Transverse colon (tissue), 4 donors: Measurements from ENCODE around the gene IRF9. TPM values are rescaled to one million over a fixed set of nuclear protein-coding genes. Genes with fewer than 3 reads are reported as not detected.

Experiments used
- DNase-seq: peaks from one replicate; pipeline ENCODE4 v3.0.0-alpha.2; 2019
- H3K27ac ChIP-seq, 4 donors: fragments of 200-600 bp; sonication (generic); 2 replicates each; pipeline ENCODE4 v1.5.1; 2016 to 2018; ENCODE audit warnings: inconsistent platforms in 4 of 4
- H3K27me3 ChIP-seq: fragments of 200-600 bp; sonication (generic); 2 replicates; pipeline ENCODE4 v1.5.1; 2017; ENCODE audit warnings: inconsistent platforms
- H3K36me3 ChIP-seq, 4 donors: fragments of 200-600 bp; sonication (generic); 2 replicates each; pipeline ENCODE4 v1.5.1; 2017 to 2019; ENCODE audit warnings: inconsistent platforms in 4 of 4
- H3K4me1 ChIP-seq, 4 donors: fragments of 200-600 bp; sonication (generic); 2 replicates each; pipeline ENCODE4 v1.5.1; 2017 to 2020; ENCODE audit warnings: inconsistent platforms in 4 of 4
- H3K4me3 ChIP-seq, 4 donors: fragments of 200-600 bp; sonication (generic); 1 replicate in 1 of 4; 2 replicates in 3 of 4; pipeline versions ENCODE4 v1.5.1 to v1.6.1; 2017 to 2019; ENCODE audit warnings: inconsistent platforms in 4 of 4
- H3K9me3 ChIP-seq, 2 donors: fragments of 200-600 bp; sonication (generic); 2 replicates each; pipeline ENCODE4 v1.5.1; 2017 to 2019; ENCODE audit warnings: inconsistent platforms in 2 of 2
- EP300 ChIP-seq: sonication (generic); formaldehyde crosslinking; IDR thresholded peaks from one replicate; pipeline ENCODE4 v1.6.1; 2017; ENCODE audit warnings: antibody characterized with exemption, low read depth
- POLR2A ChIP-seq: fragments of 450-650 bp; IDR thresholded peaks from one replicate; pipeline ENCODE4 v1.6.1; 2016; ENCODE audit warnings: antibody characterized with exemption, mild to moderate bottlenecking, moderate library complexity
- POLR2AphosphoS5 ChIP-seq, 3 donors: sonication (generic); formaldehyde crosslinking; IDR thresholded peaks; one replicate each; pipeline ENCODE4 v1.6.1; 2016; ENCODE audit warnings: antibody characterized with exemption in 3 of 3
- WGBS, 2 donors: methylation state at CpG; one replicate each; pipeline ENCODE4 v1.1.5; 2018; ENCODE audit warnings: low coverage in 1 of 2; 5-methylcytosine and 5-hydroxymethylcytosine counted together
- in situ Hi-C, 4 donors: fragments of 200-750 bp; cut with MboI; loops; one replicate each; pipeline versions ENCODE4 v1.15.0 to v1.15.1; 2017; ENCODE audit warnings: low sequenced_read_pairs in 3 of 4, low pct_ligation_motif_present in 1 of 4, low pct_unique_long_range_greater_than_20kb in 1 of 4
- intact Hi-C: fragments of 100-400 bp; cut with DNase I; formaldehyde crosslinking; loops from one replicate; pipeline ENCODE4 v1.15.1; 2023; ENCODE audit warnings: low total_unique reads
- total RNA-seq, 4 donors: library from RNA; depleted of rRNA; stranded (reverse); fragments of >200 nt; gene quantifications; one replicate each; pipeline ENCODE4 v1.1.0, GENCODE V29; 2016
- TF ChIP-seq, protein P1 (sequence below), 5 experiments: fragments of 200-600 bp in 3 of 5; fragments of 450-650 bp in 2 of 5; sonication (generic) in 3 of 5; IDR thresholded peaks; 1 replicate in 2 of 5; 2 replicates in 3 of 5; pipeline ENCODE4 v1.5.1; 2016 to 2017; ENCODE audit warnings: antibody characterized with exemption in 5 of 5, inconsistent platforms in 3 of 5, mild to moderate bottlenecking in 2 of 5, moderate library complexity in 1 of 5

The IRF9 gene
- total RNA-seq, 4 donors from 2014 or later: 44.2 to 81.9 (median 52.4) TPM

DNA sequence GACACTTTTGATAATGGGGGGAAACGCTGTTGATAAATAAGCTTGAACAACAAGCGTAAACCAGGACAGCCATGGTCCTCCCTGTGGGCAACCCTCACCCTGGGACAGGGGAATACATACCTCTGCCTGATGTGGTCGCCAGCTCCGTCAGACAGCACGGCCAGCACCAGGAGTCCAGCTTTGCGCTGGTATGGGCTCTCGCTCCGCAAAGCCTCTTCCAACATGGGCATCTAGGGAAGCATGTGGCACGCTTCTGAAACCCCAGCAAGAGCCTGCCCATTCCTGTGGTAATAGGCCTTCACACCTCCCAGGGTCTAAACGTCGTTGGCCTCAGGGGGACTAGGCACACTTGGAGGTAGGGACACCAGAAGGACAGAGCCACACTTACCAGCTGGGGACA, 24.7 kb downstream of the IRF9 start:
- DNase-seq: no peak
- no peaks in the 10 kb centered on the region for H3K27me3 ChIP-seq
- no peaks in the 10 kb centered on the region for H3K9me3 ChIP-seq
- H3K4me1 ChIP-seq: peaks cover 12 to 20% (median 12%) of the 10 kb centered on the region in 4 donors
- no peak overlapping the region for H3K4me3 ChIP-seq
- no peak for TF ChIP-seq POLR2AphosphoS5 (IDR thresholded peaks at IDR 0.05)
- no peak for TF ChIP-seq EP300
- TF ChIP-seq, protein P1, sequence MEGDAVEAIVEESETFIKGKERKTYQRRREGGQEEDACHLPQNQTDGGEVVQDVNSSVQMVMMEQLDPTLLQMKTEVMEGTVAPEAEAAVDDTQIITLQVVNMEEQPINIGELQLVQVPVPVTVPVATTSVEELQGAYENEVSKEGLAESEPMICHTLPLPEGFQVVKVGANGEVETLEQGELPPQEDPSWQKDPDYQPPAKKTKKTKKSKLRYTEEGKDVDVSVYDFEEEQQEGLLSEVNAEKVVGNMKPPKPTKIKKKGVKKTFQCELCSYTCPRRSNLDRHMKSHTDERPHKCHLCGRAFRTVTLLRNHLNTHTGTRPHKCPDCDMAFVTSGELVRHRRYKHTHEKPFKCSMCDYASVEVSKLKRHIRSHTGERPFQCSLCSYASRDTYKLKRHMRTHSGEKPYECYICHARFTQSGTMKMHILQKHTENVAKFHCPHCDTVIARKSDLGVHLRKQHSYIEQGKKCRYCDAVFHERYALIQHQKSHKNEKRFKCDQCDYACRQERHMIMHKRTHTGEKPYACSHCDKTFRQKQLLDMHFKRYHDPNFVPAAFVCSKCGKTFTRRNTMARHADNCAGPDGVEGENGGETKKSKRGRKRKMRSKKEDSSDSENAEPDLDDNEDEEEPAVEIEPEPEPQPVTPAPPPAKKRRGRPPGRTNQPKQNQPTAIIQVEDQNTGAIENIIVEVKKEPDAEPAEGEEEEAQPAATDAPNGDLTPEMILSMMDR (IDR thresholded peaks at IDR 0.05): no peak
- no peak for TF ChIP-seq POLR2A
- intact Hi-C loops (no loop called here), in situ Hi-C loops (no loop called here)
- no peak overlapping the region for H3K27ac ChIP-seq
- WGBS, 2 donors: 80 to 95% methylated on average over 1 to 11 of the region's 11 CpGs
- peaks cover 0 to 15% (median 0%) of the 10 kb centered on the region in 4 donors for H3K36me3 ChIP-seq

DNA sequence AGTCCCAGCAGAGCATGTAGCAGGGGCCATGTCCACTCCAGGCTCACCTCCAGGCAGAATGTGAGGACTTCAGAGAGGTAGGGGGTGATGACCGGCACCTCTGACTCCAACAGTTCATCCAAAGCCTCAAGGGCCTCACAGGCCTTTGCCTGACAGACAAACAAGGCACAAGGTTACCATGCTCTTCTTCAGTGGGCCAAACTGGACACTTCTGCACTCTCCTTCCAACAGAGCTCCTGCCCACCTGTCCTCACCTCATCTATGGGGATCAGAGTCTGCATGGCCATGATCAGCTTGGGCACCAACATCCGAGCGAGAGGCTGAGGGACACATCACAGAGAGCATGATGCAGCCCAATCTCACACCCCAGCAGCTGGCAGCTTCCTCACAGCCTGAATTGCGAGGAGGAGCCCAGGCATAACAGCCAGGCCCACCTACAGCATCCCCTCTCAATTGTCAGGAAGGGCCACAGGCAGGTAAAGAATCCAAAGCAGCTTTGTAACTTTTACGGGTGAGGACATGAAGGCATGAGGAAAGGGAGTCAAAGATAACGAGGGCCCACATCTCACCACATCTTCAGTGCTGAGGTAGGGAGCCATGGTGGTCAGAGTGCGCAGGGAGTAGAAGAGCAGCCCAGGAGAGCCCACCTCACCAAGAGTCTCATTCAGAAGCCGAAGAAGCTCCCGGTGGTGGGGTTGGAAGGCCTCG, 25.9 kb downstream of the IRF9 start:
- H3K36me3 ChIP-seq: peaks cover 0 to 15% (median 0%) of the 10 kb centered on the region in 4 donors
- no peaks in the 10 kb centered on the region for H3K27me3 ChIP-seq
- intact Hi-C loops: no loop called here
- H3K27ac ChIP-seq: no peak overlapping the region
- in situ Hi-C loops: no loop called here
- DNase-seq: no peak
- no peak for TF ChIP-seq POLR2AphosphoS5 (IDR thresholded peaks at IDR 0.05)
- TF ChIP-seq POLR2A: no peak
- TF ChIP-seq EP300: no peak
- TF ChIP-seq, protein P1 (IDR thresholded peaks at IDR 0.05): no peak
- peaks cover 12 to 20% (median 12%) of the 10 kb centered on the region in 4 donors for H3K4me1 ChIP-seq
- no peak overlapping the region for H3K4me3 ChIP-seq
- 89% methylated on average over 5 to 10 of the region's 10 CpGs for WGBS, 2 donors
- H3K9me3 ChIP-seq: no peaks in the 10 kb centered on the region

DNA sequence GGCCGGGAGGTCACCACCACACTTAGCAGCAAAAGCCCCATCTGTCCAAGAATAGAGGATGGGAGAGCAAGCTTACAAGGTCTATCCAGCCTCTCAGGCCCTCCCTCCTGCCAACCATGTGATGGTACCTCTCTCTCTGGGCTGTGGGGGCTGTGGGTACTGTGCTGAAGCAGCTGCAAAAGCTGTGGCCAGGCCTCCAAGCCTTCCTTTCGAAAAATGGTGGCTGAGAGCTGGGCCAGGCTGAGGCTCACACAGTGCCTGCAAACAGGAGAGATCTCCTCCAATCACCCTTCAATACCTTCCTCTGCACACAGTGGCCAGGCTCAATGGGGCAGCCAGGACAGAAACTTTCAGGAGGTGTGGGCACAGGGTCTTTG, 26.5 kb downstream of the IRF9 start:
- no peak for DNase-seq
- H3K9me3 ChIP-seq: no peaks in the 10 kb centered on the region
- H3K27me3 ChIP-seq: no peaks in the 10 kb centered on the region
- H3K4me3 ChIP-seq: no peak overlapping the region
- peak overlapping the region in 1 of 4 donors; percentile 74 for H3K27ac ChIP-seq
- 70% methylated on average over 2 of the region's 2 CpGs; no CpG with 5 or more reads in 1 of the 2 donors for WGBS, 2 donors
- peaks cover 12 to 20% (median 12%) of the 10 kb centered on the region in 4 donors for H3K4me1 ChIP-seq
- in situ Hi-C loops (no loop called here), intact Hi-C loops (no loop called here)
- no peak for TF ChIP-seq POLR2AphosphoS5 (IDR thresholded peaks at IDR 0.05)
- peaks cover 0 to 15% (median 0%) of the 10 kb centered on the region in 4 donors for H3K36me3 ChIP-seq

DNA sequence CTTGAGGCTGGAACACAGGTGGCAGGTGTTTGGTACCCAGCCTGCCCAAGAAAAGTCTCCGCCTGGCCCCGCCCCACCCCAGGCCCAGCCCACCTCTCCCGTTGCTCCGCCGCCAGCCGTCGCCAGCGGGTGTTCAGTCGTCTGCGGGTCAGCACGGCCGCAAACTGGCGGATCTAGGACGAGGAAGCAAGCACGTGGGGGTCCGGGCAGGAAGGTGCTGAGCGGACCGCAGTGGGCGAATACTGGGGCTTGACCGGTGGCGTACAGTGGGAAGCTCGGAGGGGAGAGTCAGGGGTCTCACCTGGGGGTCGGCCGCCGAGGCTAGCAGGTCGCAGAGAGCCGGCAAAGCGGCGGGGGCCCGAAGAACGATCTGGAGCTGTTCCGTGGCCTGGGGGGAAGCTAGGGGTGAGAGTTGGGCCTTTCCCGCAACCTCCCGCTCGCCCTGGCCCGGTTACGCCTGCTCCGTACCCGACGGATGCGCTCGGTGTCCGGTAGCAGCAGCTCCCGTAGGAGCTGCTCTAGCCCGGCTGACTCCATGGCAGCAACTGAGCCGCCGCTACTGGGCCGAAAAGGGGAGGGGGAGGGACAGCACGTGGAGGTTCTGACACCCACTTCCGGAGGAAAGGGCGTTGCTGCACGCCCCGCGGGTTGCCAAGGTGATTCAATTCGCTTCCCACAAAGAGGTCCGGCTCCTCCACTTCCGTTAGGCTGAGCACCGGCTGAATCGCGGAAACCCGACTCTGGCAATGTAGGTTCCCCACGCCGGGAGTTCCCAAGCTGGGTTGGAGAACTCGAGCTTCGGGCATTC, 27.4 kb downstream of the IRF9 start, which contains the start of gene IPO4:
Gene IPO4, minus strand, starts transcription at position 566 of the 808 bp plus-strand sequence. Its CDS starts 29 bp downstream, at position 537.
- H3K36me3 ChIP-seq: peaks cover 0 to 13% (median 0%) of the 10 kb centered on the region in 4 donors
- H3K9me3 ChIP-seq: no peaks in the 10 kb centered on the region
- intact Hi-C loops: no loop called here
- TF ChIP-seq POLR2AphosphoS5 (IDR thresholded peaks at IDR 0.05): peak; percentile 66 to 72 (median 66)
- TF ChIP-seq POLR2A: peak; percentile 63
- TF ChIP-seq, protein P1 (IDR thresholded peaks at IDR 0.05): no peak
- in situ Hi-C loops: no loop called here
- peak; percentile 96 for DNase-seq
- no peaks in the 10 kb centered on the region for H3K27me3 ChIP-seq
- WGBS, 2 donors: 0% methylated on average over 57 of the region's 65 CpGs; no CpG with 5 or more reads in 1 of the 2 donors
- H3K4me3 ChIP-seq: peak within 1 kb of the TSS; percentile 52 to 86 (median 72)
- peak within 1 kb of the TSS; percentile 74 to 93 (median 82) for H3K27ac ChIP-seq
- peaks cover 12 to 20% (median 12%) of the 10 kb centered on the region in 4 donors for H3K4me1 ChIP-seq
